Dermis microvascular lymphatic vessel endothelial cell (primary cell): ENCODE measurements around the gene SLC25A15. TPM values are rescaled to one million over a fixed set of nuclear protein-coding genes. Genes with fewer than 3 reads are reported as not detected.
"Not testable (repeated sequence)": the region's sequence is repeated elsewhere in the genome, so short reads cannot be mapped to it uniquely, and the experiment has no call there.

Experiments used
- DNase-seq, 2 donors: peaks; one replicate each; pipeline versions ENCODE4 v3.0.0 to v3.0.0-alpha.2; 2010; ENCODE audit warnings: low read depth in 2 of 2
- total RNA-seq: library from RNA; depleted of rRNA; stranded (reverse); fragments of >200 nt; gene quantifications from 2 replicates; pipeline ENCODE4 v1.2.1, GENCODE V29; 2014

SLC25A15 gene
- total RNA-seq, 1 donor from 2014 or later = 14.9 TPM

GRCh38 chr13:40812724-40813445 is 23.5 kb downstream of the SLC25A15 start:
- DNase-seq = peak in 1 of 2 donors; percentile 62

GRCh38 chr13:40813667-40814454 is 24.4 kb downstream of the SLC25A15 start:
- DNase-seq = peak in 1 of 2 donors; percentile 42

GRCh38 chr13:40814803-40815202 is 25.4 kb downstream of the SLC25A15 start:
- DNase-seq = no peak

- no peak for DNase-seq
Measured at GRCh38 chr13:40818926-40819325, 29.5 kb downstream of the SLC25A15 start.

GRCh38 chr13:40819797-40820315 is 30.4 kb downstream of the SLC25A15 start:
- no peak for DNase-seq

- DNase-seq = not testable (repeated sequence)
Measured at GRCh38 chr13:40839725-40840124, 50.3 kb downstream of the SLC25A15 start.

- DNase-seq = not testable (repeated sequence)
Measured at GRCh38 chr13:40840955-40841354, 51.5 kb downstream of the SLC25A15 start.

Other genes with a start within 250 kb of the SLC25A15 start
- gene FOXO1, start 123.0 kb upstream of the SLC25A15 start, total RNA-seq = 16.2 and 30.2 TPM in 2 replicates
- 6.1 and 8.5 TPM in 2 replicates for gene MRPS31, start 18.4 kb upstream of the SLC25A15 start, total RNA-seq
- 71.9 and 106 TPM in 2 replicates for gene ELF1, start 229.7 kb downstream of the SLC25A15 start, total RNA-seq